Gastroesophageal sphincter (tissue), 3 donors: ENCODE data around the gene RNF113B.

Experiments used
- CTCF ChIP-seq, 4 experiments: fragments of 200-600 bp in 2 of 4; fragments of 450-650 bp in 2 of 4; sonication (generic) in 1 of 4; IDR thresholded peaks; one replicate each; pipeline ENCODE4 v1.5.1; 2017 to 2019; ENCODE audit warnings: antibody characterized with exemption in 4 of 4, mild to moderate bottlenecking in 2 of 4, moderate library complexity in 2 of 4
- EP300 ChIP-seq: sonication (generic); formaldehyde crosslinking; IDR thresholded peaks from one replicate; pipeline ENCODE4 v1.6.1; 2017; ENCODE audit warnings: antibody characterized with exemption, mild to moderate bottlenecking
- POLR2A ChIP-seq, 2 donors: fragments of 450-650 bp; IDR thresholded peaks; one replicate each; pipeline ENCODE4 v1.6.1; 2017; ENCODE audit warnings: antibody characterized with exemption in 2 of 2, mild to moderate bottlenecking in 2 of 2, moderate library complexity in 1 of 2
- POLR2AphosphoS5 ChIP-seq: sonication (generic); formaldehyde crosslinking; IDR thresholded peaks from one replicate; pipeline ENCODE4 v1.6.1; 2017; ENCODE audit warnings: antibody characterized with exemption

GRCh38 chr13:98187965-98188261 lies 10.8 kb upstream of the RNF113B start:
- TF ChIP-seq POLR2A (IDR thresholded peaks at IDR 0.05): no peak
- TF ChIP-seq CTCF (IDR thresholded peaks at IDR 0.05): no peak
- no peak for TF ChIP-seq POLR2AphosphoS5
- TF ChIP-seq EP300: no peak
